HUES6 (cell line): Measurements from ENCODE around the gene WLS.
"Not testable (repeated sequence)": the region's sequence is repeated elsewhere in the genome, so short reads cannot be mapped to it uniquely, and the experiment has no call there.

ENCODE experiments used
- H3K27ac ChIP-seq: 2 replicates; pipeline ENCODE4 v1.7.0; 2013; ENCODE audit warnings: low read depth, mild to moderate bottlenecking, low read length, inconsistent platforms
- H3K27me3 ChIP-seq: 2 replicates; pipeline ENCODE4 v1.6.1; 2013; ENCODE audit warnings: low read length; ENCODE audit not compliant: control insufficient read depth, insufficient read depth
- H3K36me3 ChIP-seq: 2 replicates; pipeline ENCODE4 v1.6.1; 2013; ENCODE audit warnings: low read length; ENCODE audit not compliant: control insufficient read depth, insufficient read depth
- H3K4me1 ChIP-seq: 2 replicates; pipeline ENCODE4 v1.6.1; 2013; ENCODE audit warnings: low read length; ENCODE audit not compliant: control insufficient read depth, insufficient read depth
- H3K4me3 ChIP-seq: 2 replicates; pipeline ENCODE4 v1.5.1; 2013; ENCODE audit warnings: low read depth, low read length
- H3K9ac ChIP-seq: one replicate; pipeline ENCODE4 v1.6.1; 2013; ENCODE audit warnings: mild to moderate bottlenecking, low read length
- H3K9me3 ChIP-seq: 2 replicates; pipeline ENCODE4 v1.6.1; 2013; ENCODE audit warnings: low read depth, low read length; ENCODE audit not compliant: control insufficient read depth, insufficient read depth

The WLS gene

DNA sequence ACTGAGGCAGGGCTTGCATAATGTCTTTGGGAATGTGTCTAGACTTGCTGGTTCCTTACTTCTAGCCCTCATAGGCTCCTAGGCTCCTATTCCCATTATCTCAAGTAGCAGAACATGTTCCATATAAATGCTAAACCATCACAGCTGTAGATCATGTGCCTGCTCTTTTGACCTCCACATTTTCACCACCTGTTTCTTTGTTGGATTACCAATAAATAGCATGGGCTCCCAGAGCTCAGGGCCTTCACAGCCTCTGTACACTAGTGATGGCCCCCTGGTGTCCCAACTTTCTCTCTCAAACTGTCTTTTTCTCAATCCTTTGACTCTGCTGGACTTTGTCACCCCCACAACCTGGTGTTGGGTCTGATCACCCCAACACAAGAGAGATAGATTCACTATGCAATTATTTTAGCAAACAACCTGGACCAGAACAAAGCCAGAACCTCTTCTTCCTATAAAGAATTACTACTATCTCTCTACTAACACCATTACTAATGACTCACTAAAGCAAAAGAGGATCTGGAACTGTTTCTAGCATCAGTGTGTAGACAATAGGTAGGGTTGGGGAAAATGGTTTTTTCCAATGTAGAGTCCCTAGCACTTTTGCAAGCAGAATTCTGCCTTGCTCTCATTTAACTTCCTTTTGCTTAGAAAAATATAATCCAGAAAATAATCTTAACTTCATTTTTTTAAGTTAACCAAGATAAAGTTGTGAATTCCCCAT lies 51.7 kb downstream of the WLS start:
- H3K27ac ChIP-seq: no peak overlapping the region
- no peaks in the 10 kb centered on the region; the same call in 1 of the 2 replicates for H3K4me1 ChIP-seq
- peaks cover 14% of the 10 kb centered on the region; the same call in 1 of the 2 replicates for H3K36me3 ChIP-seq
- H3K4me3 ChIP-seq: no peak overlapping the region
- no peak overlapping the region for H3K9ac ChIP-seq
- peaks cover 4% of the 10 kb centered on the region; the same call in 1 of the 2 replicates for H3K9me3 ChIP-seq
- no peaks in the 10 kb centered on the region for H3K27me3 ChIP-seq

DNA sequence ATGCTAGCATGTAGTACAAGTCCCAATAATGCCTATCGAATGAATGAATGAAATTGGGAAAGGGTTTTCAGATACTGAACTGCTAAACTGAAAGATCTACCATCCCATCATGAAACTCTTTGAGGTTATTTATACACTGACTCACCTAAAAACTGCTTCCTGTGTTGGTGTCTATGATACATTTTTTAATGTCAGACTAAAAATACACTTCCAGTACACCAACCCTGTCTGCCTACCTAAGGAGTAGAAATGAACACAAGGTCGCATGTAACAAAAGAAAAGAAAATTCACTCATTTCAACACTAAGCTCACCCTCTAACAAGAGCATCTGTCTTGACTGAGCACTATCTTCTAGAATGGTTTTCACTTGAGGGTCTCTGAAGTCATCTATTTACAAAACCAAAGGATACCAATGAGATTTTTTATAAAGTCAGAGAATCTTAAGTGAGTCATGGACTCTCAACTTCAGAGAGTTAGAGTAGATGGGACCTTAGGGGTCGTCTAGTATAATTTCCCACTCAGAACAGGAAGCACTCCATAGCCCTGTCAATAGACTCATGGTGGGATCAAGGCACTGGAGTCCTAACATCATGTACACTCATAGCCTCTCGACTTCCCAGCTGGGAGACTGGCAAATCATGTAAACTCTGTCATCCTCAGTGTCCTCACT lies 53.4 kb downstream of the WLS start:
- H3K9ac ChIP-seq: no peak overlapping the region

DNA sequence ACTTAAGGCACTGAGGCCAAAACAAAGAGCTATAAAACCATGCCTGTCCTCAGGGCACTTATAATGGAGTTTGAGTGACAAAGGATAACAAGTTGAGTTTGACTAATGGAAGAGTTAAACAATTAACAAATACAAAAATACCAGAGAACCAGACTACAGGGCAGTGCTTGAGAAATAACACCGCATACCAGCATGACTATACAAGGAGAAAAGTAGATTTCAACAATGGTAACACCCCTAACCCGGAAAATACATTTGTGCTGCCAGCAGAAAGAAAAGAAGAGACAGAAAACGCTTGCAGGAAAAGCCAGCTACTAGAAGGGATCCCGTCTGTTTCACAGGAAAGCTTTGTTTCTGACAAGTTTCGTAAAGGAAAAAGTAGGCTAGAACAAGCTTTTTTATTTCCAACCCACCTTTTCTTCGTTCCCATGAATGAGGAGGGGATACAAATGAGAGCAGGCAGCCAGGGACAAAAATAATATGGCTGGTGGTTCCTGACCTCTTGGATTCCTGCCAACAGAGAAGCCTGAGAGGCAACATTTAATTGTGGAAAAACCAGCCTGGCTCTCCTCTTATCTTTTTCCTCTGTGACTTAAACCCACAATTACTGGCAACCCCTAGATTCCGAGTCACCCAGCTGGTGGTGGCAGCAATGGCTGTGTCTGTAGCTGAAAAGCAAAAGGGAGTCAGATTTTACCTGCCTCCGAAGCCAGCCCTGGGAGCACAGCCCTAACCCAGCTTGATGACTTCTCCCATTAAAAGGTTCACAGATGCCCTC lies 56.5 kb downstream of the WLS start:
- H3K27me3 ChIP-seq: no peaks in the 10 kb centered on the region
- no peak overlapping the region for H3K27ac ChIP-seq
- no peaks in the 10 kb centered on the region for H3K9me3 ChIP-seq
- no peak overlapping the region for H3K4me3 ChIP-seq
- H3K4me1 ChIP-seq: peaks cover 18% of the 10 kb centered on the region; the same call in 1 of the 2 replicates
- no peaks in the 10 kb centered on the region; the same call in 1 of the 2 replicates for H3K36me3 ChIP-seq
- no peak overlapping the region for H3K9ac ChIP-seq

More for the DNA sequence above, 53.4 kb downstream of the WLS start:
- Histone ChIP-seq H3K9me3 (no peaks in the 10 kb centered on the region), H3K4me1 (peaks cover 8% of the 10 kb centered on the region; the same call in 1 of the 2 replicates), H3K27me3 (no peaks in the 10 kb centered on the region), H3K36me3 (peaks cover 6% of the 10 kb centered on the region; the same call in 1 of the 2 replicates), H3K27ac (no peak overlapping the region), H3K4me3 (no peak overlapping the region)

DNA sequence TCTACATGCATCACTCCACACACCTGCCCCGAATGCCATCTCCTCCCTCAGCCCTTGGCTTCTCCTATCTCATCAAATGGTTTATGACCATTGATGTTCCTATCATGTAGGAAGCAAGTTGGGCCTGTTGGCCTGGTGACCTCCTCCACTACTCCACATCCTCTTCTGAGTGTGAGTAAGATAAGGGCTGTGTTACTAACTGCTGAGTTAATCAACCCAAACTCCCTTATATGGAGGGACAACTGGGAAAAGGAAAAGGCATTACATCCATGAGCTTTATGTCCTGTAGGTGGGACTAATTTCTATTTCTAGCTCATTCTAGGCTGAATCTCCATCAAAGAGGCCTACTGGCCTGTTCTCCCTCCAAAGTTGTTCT lies 57.6 kb downstream of the WLS start:
- Histone ChIP-seq H3K27ac (no peak overlapping the region), H3K36me3 (no peaks in the 10 kb centered on the region; the same call in 1 of the 2 replicates), H3K4me3 (no peak overlapping the region)

DNA sequence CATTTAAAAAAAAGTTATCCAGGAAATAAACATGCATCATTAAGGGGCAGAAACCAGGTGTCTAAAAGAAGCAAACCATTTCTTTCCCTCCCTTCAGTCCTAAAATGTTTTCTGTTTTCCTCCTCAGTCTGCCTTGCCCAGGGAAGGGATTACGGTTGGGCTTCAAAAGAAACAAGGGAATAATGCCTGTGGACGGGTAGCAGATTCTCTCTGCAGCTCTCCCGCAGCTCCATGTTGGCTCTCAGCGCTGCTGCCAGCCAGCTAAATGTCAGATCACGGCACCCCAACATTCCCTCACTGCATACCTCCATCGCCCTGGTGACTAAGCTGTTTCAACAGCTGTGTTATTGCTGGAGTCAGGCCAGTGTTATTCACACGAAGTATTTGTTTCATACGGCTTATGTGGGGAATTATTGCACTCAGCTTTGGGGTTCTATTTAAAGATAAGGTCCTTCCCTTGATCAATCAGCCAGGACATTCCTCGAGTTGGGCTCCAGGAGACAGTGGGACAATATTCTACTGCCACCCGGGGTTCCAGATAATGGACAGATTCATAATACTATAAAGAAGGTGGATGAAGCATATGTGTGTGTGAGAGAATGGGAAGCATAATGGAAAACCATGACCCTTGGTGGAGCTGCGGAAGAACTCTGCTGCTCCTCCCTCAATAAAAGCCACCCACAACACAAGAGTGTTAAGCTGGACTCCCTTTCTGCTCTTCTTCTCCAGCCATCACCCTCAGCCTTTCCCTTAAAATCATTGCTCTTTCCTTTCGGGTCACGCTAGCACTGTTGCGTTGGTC lies 58.2 kb downstream of the WLS start:
- no peak overlapping the region for H3K4me3 ChIP-seq
- H3K4me1 ChIP-seq: peaks cover 18% of the 10 kb centered on the region; the same call in 1 of the 2 replicates

More for the DNA sequence above, 57.6 kb downstream of the WLS start:
- no peaks in the 10 kb centered on the region for H3K27me3 ChIP-seq
- H3K9ac ChIP-seq: no peak overlapping the region
- H3K9me3 ChIP-seq: no peaks in the 10 kb centered on the region
- peaks cover 18% of the 10 kb centered on the region; the same call in 1 of the 2 replicates for H3K4me1 ChIP-seq

DNA sequence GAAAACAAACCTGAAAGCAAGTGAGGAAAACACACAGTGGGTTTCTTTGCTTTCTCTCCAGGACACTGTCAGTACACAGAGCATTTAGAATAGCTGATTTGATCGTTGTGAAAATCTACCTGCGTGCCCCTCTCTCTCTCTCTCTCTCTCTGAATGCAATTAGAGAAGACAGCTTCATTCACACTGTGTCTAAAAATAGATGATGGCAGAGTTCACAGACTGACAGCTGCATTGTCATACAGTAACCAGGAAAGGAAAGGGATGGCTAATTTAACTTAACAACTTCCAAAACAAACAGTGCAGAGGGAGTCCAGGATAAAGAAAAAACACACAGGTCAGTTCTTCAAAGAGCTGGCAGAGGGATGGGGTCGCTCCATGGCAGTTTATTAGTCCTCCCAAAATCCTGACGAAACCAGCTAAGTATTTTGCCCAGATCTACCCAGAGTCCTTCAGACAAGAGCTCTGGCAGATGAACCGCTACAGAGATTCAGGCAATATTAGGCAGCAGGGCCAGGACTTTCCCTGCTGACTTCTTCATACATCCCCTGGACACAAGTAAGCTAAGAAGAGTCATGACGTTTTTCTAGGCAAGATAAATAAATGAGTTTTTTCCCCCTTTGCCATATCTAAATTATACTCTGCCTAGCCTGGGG lies 58.9 kb downstream of the WLS start:
- Histone ChIP-seq H3K9me3 (no peaks in the 10 kb centered on the region), H3K36me3 (no peaks in the 10 kb centered on the region; the same call in 1 of the 2 replicates), H3K4me1 (peaks cover 18% of the 10 kb centered on the region; the same call in 1 of the 2 replicates), H3K4me3 (no peak overlapping the region), H3K27ac (no peak overlapping the region), H3K9ac (no peak overlapping the region), H3K27me3 (no peaks in the 10 kb centered on the region)

More for the DNA sequence above, 58.2 kb downstream of the WLS start:
- Histone ChIP-seq H3K36me3 (no peaks in the 10 kb centered on the region; the same call in 1 of the 2 replicates), H3K27me3 (no peaks in the 10 kb centered on the region), H3K27ac (no peak overlapping the region), H3K9me3 (no peaks in the 10 kb centered on the region), H3K9ac (no peak overlapping the region)

DNA sequence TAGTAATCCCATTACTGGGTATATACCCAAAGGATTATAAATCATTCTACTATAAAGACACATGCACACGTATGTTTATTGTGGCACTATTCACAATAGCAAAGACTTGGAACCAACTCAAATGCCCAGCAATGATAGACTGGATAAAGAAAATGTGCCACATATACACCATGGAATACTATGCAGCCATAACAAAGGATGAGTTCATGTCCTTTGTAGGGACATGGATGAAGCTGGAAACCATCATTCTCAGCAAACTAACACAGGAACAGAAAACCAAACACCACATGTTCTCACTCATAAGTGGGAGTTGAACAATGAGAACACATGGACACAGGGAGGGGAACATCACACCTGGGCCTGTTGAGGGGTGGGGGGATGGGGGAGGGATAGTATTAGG lies 60.5 kb downstream of the WLS start:
- H3K4me3 ChIP-seq, H3K9me3 ChIP-seq, H3K27ac ChIP-seq, H3K9ac ChIP-seq, H3K27me3 ChIP-seq, H3K36me3 ChIP-seq: not testable (repeated sequence)
- peaks cover 18% of the 10 kb centered on the region; the same call in 1 of the 2 replicates for H3K4me1 ChIP-seq

DNA sequence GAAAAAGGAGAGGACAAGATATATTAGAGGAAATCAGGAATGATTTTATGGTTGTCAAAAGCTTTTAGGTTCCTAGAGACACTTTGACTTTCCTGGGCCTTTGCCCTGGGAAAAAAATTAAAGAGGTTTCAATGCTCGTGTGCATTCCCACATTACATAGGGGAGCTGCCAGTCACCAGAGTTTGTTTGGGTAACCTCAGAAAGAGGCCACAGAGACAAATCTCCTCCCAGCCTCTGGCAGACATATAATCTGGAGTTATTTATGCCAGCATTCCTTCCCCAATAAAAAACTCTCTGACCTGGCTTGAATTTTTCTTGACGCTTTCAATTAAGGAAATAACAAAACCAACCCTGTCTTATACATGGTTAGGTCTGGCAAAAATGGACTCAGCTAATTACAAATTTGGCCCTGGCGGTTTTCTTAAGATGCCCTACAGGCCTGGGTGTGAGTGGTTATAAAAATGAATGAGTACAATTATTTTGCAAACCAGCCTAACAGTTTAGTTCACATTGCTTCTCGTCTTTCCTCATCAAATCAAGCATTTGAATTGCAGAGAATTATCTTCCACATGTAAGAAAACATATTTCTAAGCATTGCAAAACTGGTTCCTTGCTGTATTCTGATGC lies 63.7 kb downstream of the WLS start:
- Histone ChIP-seq H3K27ac (no peak overlapping the region), H3K27me3 (no peaks in the 10 kb centered on the region), H3K36me3 (peaks cover 5% of the 10 kb centered on the region; the same call in 1 of the 2 replicates), H3K9me3 (no peaks in the 10 kb centered on the region), H3K4me1 (peaks cover 6% of the 10 kb centered on the region; the same call in 1 of the 2 replicates), H3K4me3 (no peak overlapping the region), H3K9ac (no peak overlapping the region)

DNA sequence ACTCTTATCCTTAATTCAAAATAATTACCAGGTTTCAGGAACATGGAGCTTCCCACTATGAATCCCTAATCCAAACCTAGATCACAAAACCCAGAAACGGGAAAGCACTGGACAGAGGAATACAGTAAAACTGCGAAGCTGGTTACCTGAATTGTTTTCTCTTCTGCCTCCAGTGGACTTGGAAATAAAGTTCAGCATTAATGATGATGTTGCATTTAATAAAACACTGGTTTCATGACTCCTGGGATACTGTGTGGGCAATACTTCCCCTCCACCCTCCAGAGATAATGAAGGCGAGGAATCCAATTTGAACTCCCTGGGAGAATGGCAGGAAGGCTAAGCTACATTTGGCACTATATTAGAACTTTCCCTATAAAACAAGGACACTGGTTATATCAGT lies 65.1 kb downstream of the WLS start:
- Histone ChIP-seq H3K27ac (no peak overlapping the region), H3K36me3 (peaks cover 12% of the 10 kb centered on the region; the same call in 1 of the 2 replicates), H3K4me3 (no peak overlapping the region), H3K9ac (no peak overlapping the region), H3K9me3 (no peaks in the 10 kb centered on the region), H3K4me1 (no peaks in the 10 kb centered on the region), H3K27me3 (no peaks in the 10 kb centered on the region)
